HG03159 (cell line): ENCODE data around the gene KCNK10.

Source experiments
- ATAC-seq: cut with Tn5 transposase; IDR thresholded peaks from one replicate; pipeline ENCODE4 v1.9.1; 2021; ENCODE audit warnings: mild to moderate bottlenecking, moderate library complexity; ENCODE audit not compliant: unreplicated experiment

Gene KCNK10

GRCh38 chr14:88323086-88323522 lies at the start of gene KCNK10:
TSS of gene KCNK10 (minus strand) at chr14:88323269. CDS start at chr14:88322798, 471 bp downstream.
- ATAC-seq, result peak; percentile 31

GRCh38 chr14:88369496-88369895 lies 46.4 kb upstream of the KCNK10 start:
- ATAC-seq, result no peak

GRCh38 chr14:88364710-88365413 lies 41.8 kb upstream of the KCNK10 start:
- no peak for ATAC-seq

- ATAC-seq, result no peak
Measured at GRCh38 chr14:88363644-88364043, 40.6 kb upstream of the KCNK10 start.

GRCh38 chr14:88359500-88359899 lies 36.4 kb upstream of the KCNK10 start:
- no peak for ATAC-seq

GRCh38 chr14:88354358-88354757 lies 31.3 kb upstream of the KCNK10 start:
- ATAC-seq, result no peak

GRCh38 chr14:88352698-88353097 lies 29.6 kb upstream of the KCNK10 start:
- no peak for ATAC-seq

GRCh38 chr14:88351966-88352691 lies 29.1 kb upstream of the KCNK10 start:
- no peak for ATAC-seq

GRCh38 chr14:88348546-88348945 lies 25.5 kb upstream of the KCNK10 start:
- no peak for ATAC-seq

GRCh38 chr14:88346048-88346639 lies 23.1 kb upstream of the KCNK10 start:
- no peak for ATAC-seq

- ATAC-seq, result no peak
Measured at GRCh38 chr14:88342980-88343379, 19.9 kb upstream of the KCNK10 start.

- no peak for ATAC-seq
Measured at GRCh38 chr14:88340357-88340756, 17.3 kb upstream of the KCNK10 start.

- ATAC-seq, result no peak
Measured at GRCh38 chr14:88333036-88333435, 10.0 kb upstream of the KCNK10 start.

- no peak for ATAC-seq
Measured at GRCh38 chr14:88327497-88327896, 4.4 kb upstream of the KCNK10 start.

- ATAC-seq, result no peak
Measured at GRCh38 chr14:88326352-88327103, 3.5 kb upstream of the KCNK10 start.

- ATAC-seq, result no peak
Measured at GRCh38 chr14:88325883-88326282, 2.8 kb upstream of the KCNK10 start.

GRCh38 chr14:88324930-88325329 lies 1.9 kb upstream of the KCNK10 start:
- ATAC-seq, result no peak

GRCh38 chr14:88324491-88324890 lies 1.4 kb upstream of the KCNK10 start:
- ATAC-seq, result no peak

- peak; percentile 88 for ATAC-seq
Measured at GRCh38 chr14:88323523-88324199, 592 bp upstream of the KCNK10 start.

GRCh38 chr14:88322504-88323085 lies 474 bp downstream of the KCNK10 start:
- no peak for ATAC-seq
